Measurements from ENCODE around the gene ACBD4. TPM values are rescaled to one million over a fixed set of nuclear protein-coding genes. Genes with fewer than 3 reads are reported as not detected.

The ACBD4 gene
- total and polyA plus RNA-seq, 2 of the 13 experiments (the other 11 are each of a cell fraction or from before 2014, with no cell fraction given), result 16.1 to 26.9 TPM

GRCh38 chr17:45132572-45133463 lies 2.7 kb upstream of the ACBD4 start (continued):
- TF ChIP-seq, protein P1, sequence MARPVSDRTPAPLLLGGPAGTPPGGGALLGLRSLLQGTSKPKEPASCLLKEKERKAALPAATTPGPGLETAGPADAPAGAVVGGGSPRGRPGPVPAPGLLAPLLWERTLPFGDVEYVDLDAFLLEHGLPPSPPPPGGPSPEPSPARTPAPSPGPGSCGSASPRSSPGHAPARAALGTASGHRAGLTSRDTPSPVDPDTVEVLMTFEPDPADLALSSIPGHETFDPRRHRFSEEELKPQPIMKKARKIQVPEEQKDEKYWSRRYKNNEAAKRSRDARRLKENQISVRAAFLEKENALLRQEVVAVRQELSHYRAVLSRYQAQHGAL (CRISPR knock-in tag; IDR thresholded peaks at IDR 0.05; ENCODE audit: not compliant biosample characterization), result no peak
- TF ChIP-seq PAWR (CRISPR knock-in tag; IDR thresholded peaks at IDR 0.05; ENCODE audit: borderline replicate concordance) (0 out of 2 replicates have a peak, but pooled peaks have one; percentile 57), ZFYVE20 (CRISPR knock-in tag; IDR thresholded peaks at IDR 0.05; ENCODE audit: borderline replicate concordance, low read depth) (no peak), ZNF10 (CRISPR knock-in tag; IDR thresholded peaks at IDR 0.05; ENCODE audit: borderline replicate concordance, low read depth) (no peak), MYC (CRISPR knock-in tag; IDR thresholded peaks at IDR 0.05; ENCODE audit: borderline replicate concordance) (peak; percentile 67; the same call in 1 of the 2 replicates), GLMP (CRISPR knock-in tag; IDR thresholded peaks at IDR 0.05; ENCODE audit: borderline replicate concordance) (no peak), ZNF367 (CRISPR knock-in tag; IDR thresholded peaks at IDR 0.05; ENCODE audit: borderline replicate concordance) (0 out of 2 replicates have a peak, but pooled peaks have one; percentile 75), CSRNP2 (CRISPR knock-in tag; conservative IDR thresholded peaks at IDR 0.05; ENCODE audit: low read depth) (peak; percentile 40; the same call in 1 of the 2 replicates), MAFG (CRISPR knock-in tag; IDR thresholded peaks at IDR 0.05) (no peak)
- TF ChIP-seq, protein P2, sequence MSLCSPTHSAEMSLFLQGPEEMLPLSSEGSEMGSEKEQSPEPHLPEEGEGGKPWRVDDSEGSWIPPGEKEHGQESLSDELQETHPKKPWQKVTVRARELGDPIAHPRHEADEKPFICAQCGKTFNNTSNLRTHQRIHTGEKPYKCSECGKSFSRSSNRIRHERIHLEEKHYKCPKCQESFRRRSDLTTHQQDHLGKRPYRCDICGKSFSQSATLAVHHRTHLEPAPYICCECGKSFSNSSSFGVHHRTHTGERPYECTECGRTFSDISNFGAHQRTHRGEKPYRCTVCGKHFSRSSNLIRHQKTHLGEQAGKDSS (CRISPR knock-in tag; IDR thresholded peaks at IDR 0.05; ENCODE audit: borderline replicate concordance, low read depth), result 0 out of 2 replicates have a peak, but pooled peaks have one; percentile 42
- TF ChIP-seq, protein P3, sequence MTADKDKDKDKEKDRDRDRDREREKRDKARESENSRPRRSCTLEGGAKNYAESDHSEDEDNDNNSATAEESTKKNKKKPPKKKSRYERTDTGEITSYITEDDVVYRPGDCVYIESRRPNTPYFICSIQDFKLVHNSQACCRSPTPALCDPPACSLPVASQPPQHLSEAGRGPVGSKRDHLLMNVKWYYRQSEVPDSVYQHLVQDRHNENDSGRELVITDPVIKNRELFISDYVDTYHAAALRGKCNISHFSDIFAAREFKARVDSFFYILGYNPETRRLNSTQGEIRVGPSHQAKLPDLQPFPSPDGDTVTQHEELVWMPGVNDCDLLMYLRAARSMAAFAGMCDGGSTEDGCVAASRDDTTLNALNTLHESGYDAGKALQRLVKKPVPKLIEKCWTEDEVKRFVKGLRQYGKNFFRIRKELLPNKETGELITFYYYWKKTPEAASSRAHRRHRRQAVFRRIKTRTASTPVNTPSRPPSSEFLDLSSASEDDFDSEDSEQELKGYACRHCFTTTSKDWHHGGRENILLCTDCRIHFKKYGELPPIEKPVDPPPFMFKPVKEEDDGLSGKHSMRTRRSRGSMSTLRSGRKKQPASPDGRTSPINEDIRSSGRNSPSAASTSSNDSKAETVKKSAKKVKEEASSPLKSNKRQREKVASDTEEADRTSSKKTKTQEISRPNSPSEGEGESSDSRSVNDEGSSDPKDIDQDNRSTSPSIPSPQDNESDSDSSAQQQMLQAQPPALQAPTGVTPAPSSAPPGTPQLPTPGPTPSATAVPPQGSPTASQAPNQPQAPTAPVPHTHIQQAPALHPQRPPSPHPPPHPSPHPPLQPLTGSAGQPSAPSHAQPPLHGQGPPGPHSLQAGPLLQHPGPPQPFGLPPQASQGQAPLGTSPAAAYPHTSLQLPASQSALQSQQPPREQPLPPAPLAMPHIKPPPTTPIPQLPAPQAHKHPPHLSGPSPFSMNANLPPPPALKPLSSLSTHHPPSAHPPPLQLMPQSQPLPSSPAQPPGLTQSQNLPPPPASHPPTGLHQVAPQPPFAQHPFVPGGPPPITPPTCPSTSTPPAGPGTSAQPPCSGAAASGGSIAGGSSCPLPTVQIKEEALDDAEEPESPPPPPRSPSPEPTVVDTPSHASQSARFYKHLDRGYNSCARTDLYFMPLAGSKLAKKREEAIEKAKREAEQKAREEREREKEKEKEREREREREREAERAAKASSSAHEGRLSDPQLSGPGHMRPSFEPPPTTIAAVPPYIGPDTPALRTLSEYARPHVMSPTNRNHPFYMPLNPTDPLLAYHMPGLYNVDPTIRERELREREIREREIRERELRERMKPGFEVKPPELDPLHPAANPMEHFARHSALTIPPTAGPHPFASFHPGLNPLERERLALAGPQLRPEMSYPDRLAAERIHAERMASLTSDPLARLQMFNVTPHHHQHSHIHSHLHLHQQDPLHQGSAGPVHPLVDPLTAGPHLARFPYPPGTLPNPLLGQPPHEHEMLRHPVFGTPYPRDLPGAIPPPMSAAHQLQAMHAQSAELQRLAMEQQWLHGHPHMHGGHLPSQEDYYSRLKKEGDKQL (CRISPR knock-in tag; IDR thresholded peaks at IDR 0.05; ENCODE audit: low read depth), result no peak
- TF ChIP-seq, protein P4, sequence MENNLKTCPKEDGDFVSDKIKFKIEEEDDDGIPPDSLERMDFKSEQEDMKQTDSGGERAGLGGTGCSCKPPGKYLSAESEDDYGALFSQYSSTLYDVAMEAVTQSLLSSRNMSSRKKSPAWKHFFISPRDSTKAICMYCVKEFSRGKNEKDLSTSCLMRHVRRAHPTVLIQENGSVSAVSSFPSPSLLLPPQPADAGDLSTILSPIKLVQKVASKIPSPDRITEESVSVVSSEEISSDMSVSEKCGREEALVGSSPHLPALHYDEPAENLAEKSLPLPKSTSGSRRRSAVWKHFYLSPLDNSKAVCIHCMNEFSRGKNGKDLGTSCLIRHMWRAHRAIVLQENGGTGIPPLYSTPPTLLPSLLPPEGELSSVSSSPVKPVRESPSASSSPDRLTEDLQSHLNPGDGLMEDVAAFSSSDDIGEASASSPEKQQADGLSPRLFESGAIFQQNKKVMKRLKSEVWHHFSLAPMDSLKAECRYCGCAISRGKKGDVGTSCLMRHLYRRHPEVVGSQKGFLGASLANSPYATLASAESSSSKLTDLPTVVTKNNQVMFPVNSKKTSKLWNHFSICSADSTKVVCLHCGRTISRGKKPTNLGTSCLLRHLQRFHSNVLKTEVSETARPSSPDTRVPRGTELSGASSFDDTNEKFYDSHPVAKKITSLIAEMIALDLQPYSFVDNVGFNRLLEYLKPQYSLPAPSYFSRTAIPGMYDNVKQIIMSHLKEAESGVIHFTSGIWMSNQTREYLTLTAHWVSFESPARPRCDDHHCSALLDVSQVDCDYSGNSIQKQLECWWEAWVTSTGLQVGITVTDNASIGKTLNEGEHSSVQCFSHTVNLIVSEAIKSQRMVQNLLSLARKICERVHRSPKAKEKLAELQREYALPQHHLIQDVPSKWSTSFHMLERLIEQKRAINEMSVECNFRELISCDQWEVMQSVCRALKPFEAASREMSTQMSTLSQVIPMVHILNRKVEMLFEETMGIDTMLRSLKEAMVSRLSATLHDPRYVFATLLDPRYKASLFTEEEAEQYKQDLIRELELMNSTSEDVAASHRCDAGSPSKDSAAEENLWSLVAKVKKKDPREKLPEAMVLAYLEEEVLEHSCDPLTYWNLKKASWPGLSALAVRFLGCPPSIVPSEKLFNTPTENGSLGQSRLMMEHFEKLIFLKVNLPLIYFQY (CRISPR knock-in tag; IDR thresholded peaks at IDR 0.05; ENCODE audit: borderline replicate concordance), result no peak
